Nephron progenitor cell (in vitro differentiated cells): ENCODE results near the gene KIAA2012.

Source experiments
- DNase-seq: peaks from one replicate; pipeline ENCODE4 v3.0.0; 2021
- H3K27ac Mint-ChIP-seq: 2 replicates; pipeline ENCODE4 v1.8.0; 2021; ENCODE audit warnings: mild to moderate bottlenecking, moderate library complexity, mixed read lengths
- H3K27me3 Mint-ChIP-seq: 2 replicates; pipeline ENCODE4 v1.8.0; 2021; ENCODE audit warnings: mild to moderate bottlenecking, low read depth, mixed read lengths; ENCODE audit not compliant: poor library complexity
- H3K36me3 Mint-ChIP-seq: 2 replicates; pipeline ENCODE4 v1.8.0; 2021; ENCODE audit warnings: low read depth, mixed read lengths
- H3K4me1 Mint-ChIP-seq: 2 replicates; pipeline ENCODE4 v1.8.0; 2021; ENCODE audit warnings: mixed read lengths
- H3K4me3 Mint-ChIP-seq: 2 replicates; pipeline ENCODE4 v1.8.0; 2021; ENCODE audit warnings: mild to moderate bottlenecking, moderate library complexity, mixed read lengths
- H3K9me3 Mint-ChIP-seq: 2 replicates; pipeline ENCODE4 v1.8.0; 2021; ENCODE audit warnings: mild to moderate bottlenecking, moderate library complexity, mixed read lengths
- CTCF ChIP-seq: fragments of 200-600 bp; sonication (generic); IDR thresholded peaks from 2 replicates; pipeline ENCODE4 v1.5.0; 2021; ENCODE audit warnings: antibody characterized with exemption

Gene KIAA2012

GRCh38 chr2:202142540-202142939 is 69.5 kb downstream of the KIAA2012 start:
- Mint-ChIP-seq H3K9me3 (no peaks in the 10 kb centered on the region), H3K4me1 (peaks cover 71% of the 10 kb centered on the region), H3K27ac (no peak overlapping the region), H3K27me3 (no peaks in the 10 kb centered on the region), H3K36me3 (no peaks in the 10 kb centered on the region), H3K4me3 (no peak overlapping the region)
- DNase-seq: no peak
- TF ChIP-seq CTCF: no peak

GRCh38 chr2:202147775-202148174 is 74.7 kb downstream of the KIAA2012 start:
- no peak for TF ChIP-seq CTCF
- Mint-ChIP-seq H3K9me3 (no peaks in the 10 kb centered on the region), H3K36me3 (no peaks in the 10 kb centered on the region), H3K27me3 (no peaks in the 10 kb centered on the region), H3K27ac (peak overlapping the region; percentile 98), H3K4me1 (peaks cover 74% of the 10 kb centered on the region), H3K4me3 (peak overlapping the region; percentile 71)
- no peak for DNase-seq

GRCh38 chr2:202148515-202149154 is 75.6 kb downstream of the KIAA2012 start:
- Mint-ChIP-seq H3K4me1 (peaks cover 76% of the 10 kb centered on the region), H3K36me3 (no peaks in the 10 kb centered on the region), H3K4me3 (peak overlapping the region; percentile 71), H3K27me3 (no peaks in the 10 kb centered on the region), H3K27ac (peak overlapping the region; percentile 98), H3K9me3 (no peaks in the 10 kb centered on the region)
- DNase-seq: no peak
- TF ChIP-seq CTCF: no peak

GRCh38 chr2:202149155-202149762 is 76.2 kb downstream of the KIAA2012 start:
- DNase-seq: peak; percentile 41
- Mint-ChIP-seq H3K4me3 (peak overlapping the region; percentile 71), H3K27ac (peak overlapping the region; percentile 98), H3K27me3 (no peaks in the 10 kb centered on the region), H3K4me1 (peaks cover 76% of the 10 kb centered on the region), H3K36me3 (no peaks in the 10 kb centered on the region), H3K9me3 (no peaks in the 10 kb centered on the region)
- no peak for TF ChIP-seq CTCF

- H3K27ac Mint-ChIP-seq: peak overlapping the region; percentile 98
- H3K4me1 Mint-ChIP-seq: peaks cover 76% of the 10 kb centered on the region
- H3K9me3 Mint-ChIP-seq: no peaks in the 10 kb centered on the region
- H3K4me3 Mint-ChIP-seq: no peak overlapping the region
- no peak for TF ChIP-seq CTCF
- no peaks in the 10 kb centered on the region for H3K27me3 Mint-ChIP-seq
- H3K36me3 Mint-ChIP-seq: no peaks in the 10 kb centered on the region
- DNase-seq: no peak
Measured at GRCh38 chr2:202149936-202150335, 76.9 kb downstream of the KIAA2012 start.
